Measurements from ENCODE around the gene TRIM75.
"Not testable (repeated sequence)": the region's sequence is repeated elsewhere in the genome, so short reads cannot be mapped to it uniquely, and the experiment has no call there.

DNA sequence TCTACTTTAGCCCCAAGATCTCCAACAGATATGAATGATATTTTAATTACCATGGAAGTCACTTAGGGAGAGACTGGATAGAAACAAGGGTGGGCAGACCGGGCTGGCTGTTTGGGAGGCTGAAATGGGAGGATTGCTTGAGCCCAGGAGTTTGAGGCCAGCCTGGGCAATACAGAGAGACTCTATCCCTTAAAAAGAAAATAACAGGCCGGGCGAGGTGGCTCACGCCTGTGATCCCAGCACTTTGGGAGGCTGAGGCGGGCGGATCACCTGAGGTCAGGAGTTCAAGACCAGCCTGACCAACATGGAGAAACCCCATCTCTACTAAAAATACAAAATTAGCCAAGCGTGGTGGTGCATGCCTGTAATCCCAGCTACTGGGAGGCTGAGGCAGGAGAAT, 31.1 kb downstream of the TRIM75 start:
- TF ChIP-seq, protein P1, sequence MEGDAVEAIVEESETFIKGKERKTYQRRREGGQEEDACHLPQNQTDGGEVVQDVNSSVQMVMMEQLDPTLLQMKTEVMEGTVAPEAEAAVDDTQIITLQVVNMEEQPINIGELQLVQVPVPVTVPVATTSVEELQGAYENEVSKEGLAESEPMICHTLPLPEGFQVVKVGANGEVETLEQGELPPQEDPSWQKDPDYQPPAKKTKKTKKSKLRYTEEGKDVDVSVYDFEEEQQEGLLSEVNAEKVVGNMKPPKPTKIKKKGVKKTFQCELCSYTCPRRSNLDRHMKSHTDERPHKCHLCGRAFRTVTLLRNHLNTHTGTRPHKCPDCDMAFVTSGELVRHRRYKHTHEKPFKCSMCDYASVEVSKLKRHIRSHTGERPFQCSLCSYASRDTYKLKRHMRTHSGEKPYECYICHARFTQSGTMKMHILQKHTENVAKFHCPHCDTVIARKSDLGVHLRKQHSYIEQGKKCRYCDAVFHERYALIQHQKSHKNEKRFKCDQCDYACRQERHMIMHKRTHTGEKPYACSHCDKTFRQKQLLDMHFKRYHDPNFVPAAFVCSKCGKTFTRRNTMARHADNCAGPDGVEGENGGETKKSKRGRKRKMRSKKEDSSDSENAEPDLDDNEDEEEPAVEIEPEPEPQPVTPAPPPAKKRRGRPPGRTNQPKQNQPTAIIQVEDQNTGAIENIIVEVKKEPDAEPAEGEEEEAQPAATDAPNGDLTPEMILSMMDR (IDR thresholded peaks at IDR 0.05): not testable (repeated sequence)
- not testable (repeated sequence) for TF ChIP-seq POLR2A (IDR thresholded peaks at IDR 0.05)

All from body of pancreas (tissue), 4 donors.